PC-3 (cell line): Measurements from ENCODE around the gene ATG7. TPM values are rescaled to one million over a fixed set of nuclear protein-coding genes. Genes with fewer than 3 reads are reported as not detected.

Source experiments
- ATAC-seq: fragments of 200-7000 bp; cut with Tn5 transposase; 2 replicates; pipeline ENCODE4 v1.9.1; 2020; ENCODE audit warnings: mild to moderate bottlenecking, moderate library complexity
- BruUV-seq: library from RNA; stranded (reverse); fragments of 400-500 nt; replicated peaks from 2 replicates; lab custom pipeline; 2021; lab: Mats Ljungman, UMichigan
- CTCF ChIA-PET: fragments of 300-600 bp; sonication (Branson Sonifier 250); formaldehyde crosslinking; loops from one replicate; lab custom pipeline; 2022; ENCODE audit warnings: antibody characterized with exemption; lab: Charles Lee
- POLR2A ChIA-PET: fragments of 300-600 bp; sonication (Branson Sonifier 250); formaldehyde crosslinking; loops from one replicate; lab custom pipeline; 2022; ENCODE audit warnings: antibody characterized with exemption; ENCODE audit not compliant: unreplicated experiment; lab: Charles Lee
- DNase-seq: peaks from one replicate; pipeline ENCODE4 v3.0.0-alpha.2; 2015
- H2AFZ ChIP-seq: fragments of 300-600 bp; sonication (generic); 2 replicates; pipeline ENCODE4 v1.6.0; 2016; ENCODE audit warnings: antibody characterized with exemption, low read length
- H3F3A ChIP-seq: fragments of 300-600 bp; sonication (generic); one replicate; pipeline ENCODE4 v1.6.0; 2017; ENCODE audit warnings: antibody characterized with exemption, low read length, control low read depth, mild to moderate bottlenecking; ENCODE audit not compliant: unreplicated experiment
- H3K27ac ChIP-seq: fragments of 300-600 bp; sonication (generic); 2 replicates; pipeline ENCODE4 v1.5.1; 2016; ENCODE audit warnings: mild to moderate bottlenecking, low read length
- H3K27me3 ChIP-seq: fragments of 300-600 bp; sonication (generic); 2 replicates; pipeline ENCODE4 v1.6.1; 2016; ENCODE audit warnings: low read length, mixed read lengths
- H3K36me3 ChIP-seq: fragments of 300-600 bp; sonication (generic); 2 replicates; pipeline ENCODE4 v1.6.1; 2016; ENCODE audit warnings: low read depth, mixed run types, low read length, mixed read lengths
- H3K4me1 ChIP-seq: fragments of 300-600 bp; sonication (generic); 2 replicates; pipeline ENCODE4 v1.5.1; 2016; ENCODE audit warnings: low read length; ENCODE audit not compliant: insufficient read depth
- H3K4me2 ChIP-seq: fragments of 300-600 bp; sonication (generic); 2 replicates; pipeline ENCODE4 v1.6.0; 2016; ENCODE audit warnings: low read length
- H3K4me3 ChIP-seq: fragments of 300-600 bp; sonication (generic); 2 replicates; pipeline ENCODE4 v1.5.1; 2016; ENCODE audit warnings: mild to moderate bottlenecking, low read length, mixed read lengths
- H3K79me2 ChIP-seq: fragments of 300-600 bp; sonication (generic); 2 replicates; pipeline ENCODE4 v1.6.1; 2017; ENCODE audit warnings: low read length, mixed read lengths
- H3K9ac ChIP-seq: fragments of 300-600 bp; sonication (generic); 2 replicates; pipeline ENCODE4 v1.6.0; 2016; ENCODE audit warnings: mild to moderate bottlenecking, low read length
- H3K9me2 ChIP-seq: fragments of 300-600 bp; sonication (generic); replicated peaks from 2 replicates; pipeline ENCODE4 v1.6.1; 2016; ENCODE audit warnings: mixed run types, low read length, mixed read lengths
- H3K9me3 ChIP-seq: fragments of 300-600 bp; sonication (generic); 2 replicates; pipeline ENCODE4 v1.6.1; 2016; ENCODE audit warnings: low read length, mixed read lengths
- H4K20me1 ChIP-seq: fragments of 300-600 bp; sonication (generic); 2 replicates; pipeline ENCODE4 v1.6.1; 2016; ENCODE audit warnings: low read length, mixed read lengths
- CTCF ChIP-seq: fragments of 300-600 bp; sonication (generic); conservative IDR thresholded peaks from 2 replicates; pipeline ENCODE4 v1.5.1; 2017; ENCODE audit warnings: antibody characterized with exemption, low read depth, mild to moderate bottlenecking, low read length
- EZH2 ChIP-seq: fragments of 300-600 bp; sonication (generic); IDR thresholded peaks from one replicate; pipeline ENCODE4 v1.6.1; 2017; ENCODE audit warnings: antibody characterized with exemption, mild to moderate bottlenecking, low read length; ENCODE audit not compliant: unreplicated experiment
- EZH2phosphoT487 ChIP-seq: fragments of 300-600 bp; sonication (generic); IDR thresholded peaks from 2 replicates; pipeline ENCODE4 v1.6.1; 2018; ENCODE audit warnings: mild to moderate bottlenecking, antibody characterized with exemption, low read length, borderline replicate concordance
- intact Hi-C: fragments of 100-400 bp; cut with micrococcal nuclease; formaldehyde crosslinking; loops from 2 replicates; pipeline ENCODE4 v1.9.0; 2023
- total RNA-seq: library from RNA; depleted of rRNA; stranded (reverse); fragments of >200 nt; gene quantifications from 2 replicates; pipeline ENCODE4 v1.2.3, GENCODE V29; 2014

ATG7 gene
- total RNA-seq, 1 experiment from 2014 or later, result 36.5 TPM

- intact Hi-C loops, result no loop called here
- no peak for TF ChIP-seq EZH2phosphoT487
- no peak for TF ChIP-seq EZH2
- no peak for TF ChIP-seq CTCF
- Histone ChIP-seq H4K20me1 (no peaks in the 10 kb centered on the region), H3F3A (no peaks in the 10 kb centered on the region), H3K9ac (no peak overlapping the region), H3K27ac (no peak overlapping the region), H3K4me1 (peaks cover 19% of the 10 kb centered on the region), H3K9me3 (no peaks in the 10 kb centered on the region), H3K36me3 (no peaks in the 10 kb centered on the region), H3K4me3 (no peak overlapping the region), H3K79me2 (peaks cover 16% of the 10 kb centered on the region), H2AFZ (no peak overlapping the region), H3K4me2 (no peak overlapping the region), H3K27me3 (no peaks in the 10 kb centered on the region), H3K9me2 (no peaks in the 10 kb centered on the region)
- no TSS peak for BruUV-seq
- ATAC-seq, result no peak
- ChIA-PET POLR2A (no interaction called here), CTCF (no interaction called here)
- no peak for DNase-seq
These were observed 42.1 kb upstream of the ATG7 start for GRCh38 chr3:11230125-11230524.

GRCh38 chr3:11230832-11231231 lies 41.4 kb upstream of the ATG7 start:
- no peaks in the 10 kb centered on the region for H3K36me3 ChIP-seq
- H3K27ac ChIP-seq, result no peak overlapping the region
- ChIA-PET POLR2A (no interaction called here), CTCF (no interaction called here)
- no peaks in the 10 kb centered on the region for H3K27me3 ChIP-seq
- H3K9me2 ChIP-seq, result no peaks in the 10 kb centered on the region
- peaks cover 13% of the 10 kb centered on the region for H3K79me2 ChIP-seq
- no peak overlapping the region for H3K4me3 ChIP-seq
- TF ChIP-seq EZH2 (no peak), EZH2phosphoT487 (no peak), CTCF (no peak)
- no peak overlapping the region for H3K4me2 ChIP-seq
- H4K20me1 ChIP-seq, result no peaks in the 10 kb centered on the region
- ATAC-seq, result no peak
- H3F3A ChIP-seq, result no peaks in the 10 kb centered on the region
- intact Hi-C loops, result no loop called here
- BruUV-seq, result no TSS peak
- H2AFZ ChIP-seq, result no peak overlapping the region
- H3K9me3 ChIP-seq, result no peaks in the 10 kb centered on the region
- DNase-seq, result no peak
- H3K4me1 ChIP-seq, result peaks cover 12% of the 10 kb centered on the region
- H3K9ac ChIP-seq, result no peak overlapping the region

- Histone ChIP-seq H3K4me3 (no peak overlapping the region), H3K9me2 (no peaks in the 10 kb centered on the region), H3K9me3 (no peaks in the 10 kb centered on the region), H3K9ac (no peak overlapping the region), H3K4me2 (no peak overlapping the region), H2AFZ (no peak overlapping the region), H3K4me1 (peaks cover 34% of the 10 kb centered on the region), H3K27ac (no peak overlapping the region), H4K20me1 (no peaks in the 10 kb centered on the region), H3F3A (peaks cover 6% of the 10 kb centered on the region), H3K27me3 (no peaks in the 10 kb centered on the region), H3K79me2 (peaks cover 9% of the 10 kb centered on the region), H3K36me3 (no peaks in the 10 kb centered on the region; the same call in 1 of the 2 replicates)
- TF ChIP-seq CTCF, result no peak
- TF ChIP-seq EZH2phosphoT487, result no peak
- no peak for TF ChIP-seq EZH2
- DNase-seq, result no peak
- no TSS peak for BruUV-seq
- CTCF ChIA-PET, result interaction anchor here (0.8 kb wide), 1 partner anchor 100 kb away, joined by 4 read pairs; no protein-coding TSS in a partner anchor
- POLR2A ChIA-PET, result no interaction called here
- ATAC-seq, result no peak
- intact Hi-C loops, result no loop called here
These were observed 36.8 kb upstream of the ATG7 start for GRCh38 chr3:11235385-11235784.
